Endodermal cell (in vitro differentiated cells): Measurements from ENCODE around the gene RPL10A. TPM values are rescaled to one million over a fixed set of nuclear protein-coding genes. Genes with fewer than 3 reads are reported as not detected.
A peak's percentile ranks its signal among the peaks of the same experiment; 100 is the strongest.

Experiments used
- DNase-seq: peaks from one replicate; pipeline ENCODE4 v3.0.0-alpha.2; 2017
- H3K27ac ChIP-seq: 2 replicates; pipeline ENCODE4 v1.5.1; 2013; ENCODE audit warnings: mild to moderate bottlenecking, low read depth, low read length, moderate library complexity
- H3K27me3 ChIP-seq: 2 replicates; pipeline ENCODE4 v1.6.1; 2013; ENCODE audit warnings: mild to moderate bottlenecking, low read length, moderate library complexity; ENCODE audit not compliant: insufficient read depth, control insufficient read depth, poor library complexity, severe bottlenecking
- H3K36me3 ChIP-seq: 2 replicates; pipeline ENCODE4 v1.7.0; 2013; ENCODE audit warnings: mild to moderate bottlenecking, low read length, moderate library complexity; ENCODE audit not compliant: control insufficient read depth, insufficient read depth
- H3K4me1 ChIP-seq: one replicate; pipeline ENCODE4 v1.7.0; 2013; ENCODE audit warnings: low read length; ENCODE audit not compliant: control insufficient read depth, insufficient read depth
- H3K4me3 ChIP-seq: 2 replicates; pipeline ENCODE4 v1.5.1; 2013; ENCODE audit warnings: mild to moderate bottlenecking, low read length, moderate library complexity
- H3K9ac ChIP-seq: 2 replicates; pipeline ENCODE4 v1.6.1; 2013; ENCODE audit warnings: mild to moderate bottlenecking, low read length, moderate library complexity; ENCODE audit not compliant: poor library complexity, severe bottlenecking; ENCODE audit errors: extremely low read depth
- H3K9me3 ChIP-seq: 2 replicates; pipeline ENCODE4 v1.6.1; 2013; ENCODE audit warnings: mild to moderate bottlenecking, low read length, moderate library complexity; ENCODE audit not compliant: control insufficient read depth
- H3K27ac Mint-ChIP-seq: 2 replicates; pipeline ENCODE4 v1.8.0; 2020; ENCODE audit warnings: mixed read lengths
- H3K27me3 Mint-ChIP-seq: 2 replicates; pipeline ENCODE4 v1.8.0; 2021; ENCODE audit warnings: mild to moderate bottlenecking, mixed read lengths; ENCODE audit not compliant: insufficient read depth
- H3K36me3 Mint-ChIP-seq: 2 replicates; pipeline ENCODE4 v1.8.0; 2020; ENCODE audit warnings: low read depth, mixed read lengths
- H3K4me1 Mint-ChIP-seq: 2 replicates; pipeline ENCODE4 v1.8.0; 2020; ENCODE audit warnings: mixed read lengths
- H3K4me3 Mint-ChIP-seq: 2 replicates; pipeline ENCODE4 v1.8.0; 2020; ENCODE audit warnings: mild to moderate bottlenecking, moderate library complexity, mixed read lengths
- H3K9me3 Mint-ChIP-seq: 2 replicates; pipeline ENCODE4 v1.8.0; 2020; ENCODE audit warnings: mild to moderate bottlenecking, mixed read lengths
- WGBS, 2 experiments: methylation state at CpG; one replicate each; pipeline versions ENCODE4 v1.1.5 to v1.1.7; 2013; ENCODE audit warnings: missing lambda C conversion rate in 2 of 2, mixed read lengths in 1 of 2; ENCODE audit not compliant: insufficient coverage in 1 of 2, insufficient read length in 1 of 2; 5-methylcytosine and 5-hydroxymethylcytosine counted together
- total RNA-seq, 2 donors: library from RNA; stranded (reverse); fragmentation: NEBNext Ultra II Directional in 1 of 2; extraction: Animal tissue kit (Norgen Biotek cat#: 25700) in 1 of 2; gene quantifications; 2 replicates in 1 of 2; 3 replicates in 1 of 2; pipeline ENCODE4 v1.2.1, GENCODE V29; 2021
- TF ChIP-seq, protein P1 (sequence below): fragments of 200-600 bp; sonication (generic); conservative IDR thresholded peaks from 2 replicates; pipeline ENCODE4 v1.5.0; 2021; ENCODE audit warnings: antibody characterized with exemption, mild to moderate bottlenecking

The RPL10A gene
- total RNA-seq, 2 donors from 2014 or later: 1,411 to 1,652 TPM

DNA sequence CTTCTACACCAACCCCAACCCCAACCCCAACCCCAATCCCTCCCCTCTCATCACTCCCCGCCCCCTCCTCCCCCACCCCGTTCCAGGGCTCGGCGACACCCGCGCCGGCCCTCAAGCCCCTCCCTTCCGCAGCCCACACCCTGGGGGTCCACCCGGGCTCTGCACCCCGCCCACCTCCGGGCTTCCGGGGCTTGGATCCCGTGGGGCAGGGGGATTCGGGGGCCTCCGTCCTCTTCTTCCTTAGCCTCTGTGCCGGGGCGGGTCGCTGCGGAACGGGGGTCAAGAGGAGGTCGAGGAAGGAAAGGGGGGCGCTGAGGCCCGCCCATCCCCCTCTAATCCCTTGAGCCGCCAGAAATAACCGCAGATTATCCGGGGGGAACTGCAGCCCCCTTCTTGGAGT lies 43.8 kb downstream of the RPL10A start:
- WGBS, 2 experiments: 63 to 84% methylated on average over 12 to 24 of the region's 26 CpGs
- H3K27ac Mint-ChIP-seq: no peak overlapping the region

DNA sequence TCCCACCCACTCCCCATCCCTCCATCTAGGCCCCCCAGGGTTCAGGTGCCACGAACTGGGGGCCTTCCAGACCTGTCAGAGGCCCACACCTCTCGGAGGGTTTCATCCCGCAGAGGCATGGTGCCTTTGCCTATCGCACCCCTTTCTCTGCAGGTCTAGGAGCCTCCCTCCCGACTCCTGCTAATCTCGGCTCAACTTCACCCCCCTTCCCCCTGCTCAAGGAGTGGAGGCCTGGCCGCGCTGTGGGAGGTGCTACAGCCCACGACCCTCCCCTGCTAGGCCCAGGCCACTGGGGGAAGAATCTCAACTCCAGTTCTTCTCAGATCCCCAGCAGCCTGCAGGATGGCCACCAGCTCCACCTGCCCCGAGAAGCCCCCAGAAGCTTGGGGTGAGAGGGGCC lies 44.5 kb downstream of the RPL10A start, which contains the start of gene TULP1:
TSS of gene TULP1 (minus strand) at position 157 of the 400 bp plus-strand sequence. CDS start at position 119, 38 bp downstream.
- Mint-ChIP-seq H3K36me3 (no peaks in the 10 kb centered on the region), H3K9me3 (no peaks in the 10 kb centered on the region), H3K27ac (no peak within 1 kb of the TSS), H3K27me3 (peaks cover 7% of the 10 kb centered on the region), H3K4me1 (no peaks in the 10 kb centered on the region), H3K4me3 (no peak within 1 kb of the TSS)
- 74 to 76% methylated on average over 6 to 10 of the region's 10 CpGs for WGBS, 2 experiments
- no peak within 1 kb of the TSS for H3K9ac ChIP-seq
- DNase-seq: peak; percentile 64
- H3K36me3 ChIP-seq: no peaks in the 10 kb centered on the region
- no peaks in the 10 kb centered on the region for H3K9me3 ChIP-seq
- no peak within 1 kb of the TSS for H3K4me3 ChIP-seq
- no peaks in the 10 kb centered on the region for H3K27me3 ChIP-seq
- H3K4me1 ChIP-seq: no peaks in the 10 kb centered on the region
- TF ChIP-seq, protein P1, sequence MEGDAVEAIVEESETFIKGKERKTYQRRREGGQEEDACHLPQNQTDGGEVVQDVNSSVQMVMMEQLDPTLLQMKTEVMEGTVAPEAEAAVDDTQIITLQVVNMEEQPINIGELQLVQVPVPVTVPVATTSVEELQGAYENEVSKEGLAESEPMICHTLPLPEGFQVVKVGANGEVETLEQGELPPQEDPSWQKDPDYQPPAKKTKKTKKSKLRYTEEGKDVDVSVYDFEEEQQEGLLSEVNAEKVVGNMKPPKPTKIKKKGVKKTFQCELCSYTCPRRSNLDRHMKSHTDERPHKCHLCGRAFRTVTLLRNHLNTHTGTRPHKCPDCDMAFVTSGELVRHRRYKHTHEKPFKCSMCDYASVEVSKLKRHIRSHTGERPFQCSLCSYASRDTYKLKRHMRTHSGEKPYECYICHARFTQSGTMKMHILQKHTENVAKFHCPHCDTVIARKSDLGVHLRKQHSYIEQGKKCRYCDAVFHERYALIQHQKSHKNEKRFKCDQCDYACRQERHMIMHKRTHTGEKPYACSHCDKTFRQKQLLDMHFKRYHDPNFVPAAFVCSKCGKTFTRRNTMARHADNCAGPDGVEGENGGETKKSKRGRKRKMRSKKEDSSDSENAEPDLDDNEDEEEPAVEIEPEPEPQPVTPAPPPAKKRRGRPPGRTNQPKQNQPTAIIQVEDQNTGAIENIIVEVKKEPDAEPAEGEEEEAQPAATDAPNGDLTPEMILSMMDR: no peak
- H3K27ac ChIP-seq: no peak within 1 kb of the TSS

More for the DNA sequence above, 43.8 kb downstream of the RPL10A start:
- DNase-seq: no peak
- Histone ChIP-seq H3K9ac (no peak overlapping the region), H3K36me3 (no peaks in the 10 kb centered on the region), H3K4me1 (no peaks in the 10 kb centered on the region), H3K9me3 (no peaks in the 10 kb centered on the region), H3K27ac (no peak overlapping the region), H3K4me3 (no peak overlapping the region), H3K27me3 (no peaks in the 10 kb centered on the region)
- Mint-ChIP-seq H3K4me3 (no peak overlapping the region), H3K36me3 (no peaks in the 10 kb centered on the region), H3K4me1 (no peaks in the 10 kb centered on the region), H3K9me3 (no peaks in the 10 kb centered on the region), H3K27me3 (peaks cover 12% of the 10 kb centered on the region)
- TF ChIP-seq, protein P1: no peak

DNA sequence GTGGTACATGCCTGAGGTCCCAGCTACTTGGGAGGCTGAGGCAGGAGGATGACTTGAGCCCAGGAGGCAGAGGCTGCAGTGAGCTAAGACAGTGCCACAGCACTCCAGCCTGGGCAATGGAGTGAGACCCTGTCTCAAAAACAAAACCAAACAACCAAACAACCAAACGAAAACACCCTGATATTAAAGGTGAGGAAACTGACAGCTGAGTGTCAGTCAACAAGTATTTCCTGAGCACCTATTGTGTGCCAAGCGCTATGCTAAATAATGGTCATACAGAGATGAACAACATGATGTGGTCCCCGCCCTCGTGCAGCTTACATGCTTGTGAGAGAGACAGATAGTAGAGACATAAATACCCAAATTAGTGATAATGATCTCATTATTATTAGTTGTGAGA lies 46.4 kb downstream of the RPL10A start:
- no peaks in the 10 kb centered on the region for H3K36me3 ChIP-seq
- DNase-seq: no peak
- H3K27ac Mint-ChIP-seq: no peak overlapping the region
- no peaks in the 10 kb centered on the region for H3K4me1 Mint-ChIP-seq
- no peaks in the 10 kb centered on the region for H3K27me3 ChIP-seq
- peaks cover 3% of the 10 kb centered on the region for H3K27me3 Mint-ChIP-seq
- no peak overlapping the region for H3K27ac ChIP-seq
- no peak overlapping the region for H3K4me3 ChIP-seq
- 86 to 91% methylated on average over 1 to 4 of the region's 4 CpGs for WGBS, 2 experiments
- no peaks in the 10 kb centered on the region for H3K9me3 Mint-ChIP-seq
- no peaks in the 10 kb centered on the region for H3K4me1 ChIP-seq
- no peaks in the 10 kb centered on the region for H3K9me3 ChIP-seq
- no peak overlapping the region for H3K9ac ChIP-seq
- H3K4me3 Mint-ChIP-seq: no peak overlapping the region
- TF ChIP-seq, protein P1: no peak
- H3K36me3 Mint-ChIP-seq: no peaks in the 10 kb centered on the region
